SJSA1 (cell line): Measurements from ENCODE around the gene SMARCAD1. TPM values are rescaled to one million over a fixed set of nuclear protein-coding genes. Genes with fewer than 3 reads are reported as not detected.

Experiments
- DNase-seq, 2 experiments: peaks; one replicate each; pipeline ENCODE4 v3.0.0-alpha.2; 2015 to 2020; ENCODE audit warnings: low spot score in 2 of 2, low read depth in 1 of 2
- H3K27ac ChIP-seq: fragments of 250-450 bp; sonication (Bioruptor Pico); 2 replicates; pipeline ENCODE4 v1.5.1; 2020; ENCODE audit warnings: mild to moderate bottlenecking, moderate library complexity
- H3K27me3 ChIP-seq: fragments of 250-450 bp; sonication (Bioruptor Pico); replicated peaks from 2 replicates; pipeline ENCODE4 v1.5.1; 2020; ENCODE audit warnings: mild to moderate bottlenecking, moderate library complexity
- H3K36me3 ChIP-seq: fragments of 250-450 bp; sonication (Bioruptor Pico); 2 replicates; pipeline ENCODE4 v1.5.1; 2020; ENCODE audit warnings: mild to moderate bottlenecking
- H3K4me1 ChIP-seq: fragments of 250-450 bp; sonication (Bioruptor Pico); replicated peaks from 2 replicates; pipeline ENCODE4 v1.6.1; 2021; ENCODE audit warnings: mild to moderate bottlenecking
- H3K4me3 ChIP-seq: fragments of 250-450 bp; sonication (Bioruptor Pico); 2 replicates; pipeline ENCODE4 v1.5.1; 2020; ENCODE audit warnings: mild to moderate bottlenecking
- H3K9me3 ChIP-seq: fragments of 250-450 bp; sonication (Bioruptor Pico); replicated peaks from 2 replicates; pipeline ENCODE4 v1.5.1; 2020; ENCODE audit warnings: mild to moderate bottlenecking
- total RNA-seq: library from RNA; depleted of rRNA; stranded (reverse); fragments of >200 nt; shearing (Covaris generic); gene quantifications from 2 replicates; pipeline ENCODE4 v1.2.3, GENCODE V29; 2014

The SMARCAD1 gene
- total RNA-seq, 1 experiment from 2014 or later, result 34.8 TPM

DNA sequence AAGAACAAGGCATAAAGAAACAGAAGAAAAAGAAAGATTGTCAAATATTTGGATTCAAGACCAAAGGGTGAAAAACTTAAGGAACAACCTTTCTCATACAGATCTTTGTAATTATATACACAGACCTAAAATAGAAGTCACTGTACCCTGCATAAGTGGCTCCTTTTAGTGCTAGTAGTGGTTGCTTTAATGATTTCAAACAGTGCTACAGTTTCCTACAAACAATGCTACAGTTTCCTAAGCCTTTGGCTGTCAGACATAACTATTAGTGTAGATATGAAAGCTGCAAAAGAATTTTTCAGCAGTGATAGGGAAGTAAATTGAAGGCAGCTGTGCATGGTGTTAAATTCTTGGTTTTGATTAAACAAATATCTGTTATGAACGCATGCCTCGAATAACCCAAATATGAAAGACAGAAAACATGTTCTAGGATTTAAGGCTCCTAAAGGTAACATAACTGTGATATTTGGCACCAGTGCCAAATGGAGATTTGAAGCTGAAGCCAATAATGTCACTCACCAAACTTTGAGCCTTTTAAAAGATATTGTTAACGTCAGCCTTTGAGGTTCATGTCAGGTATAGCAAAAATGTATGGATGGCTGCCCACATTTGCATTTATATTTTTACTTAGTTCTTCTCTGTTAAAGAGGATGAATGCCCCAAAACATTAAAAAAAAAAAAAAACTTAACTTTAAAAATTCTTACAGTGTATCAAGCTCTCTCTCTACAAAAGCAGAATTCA is 36.6 kb downstream of the SMARCAD1 start:
- no peak overlapping the region for H3K4me3 ChIP-seq
- H3K4me1 ChIP-seq, result no peaks in the 10 kb centered on the region
- no peaks in the 10 kb centered on the region for H3K9me3 ChIP-seq
- DNase-seq, result no peak
- H3K27me3 ChIP-seq, result no peaks in the 10 kb centered on the region
- H3K36me3 ChIP-seq, result peaks cover 46% of the 10 kb centered on the region
- no peak overlapping the region for H3K27ac ChIP-seq

GRCh38 chr4:94244829-94245185 is 37.1 kb downstream of the SMARCAD1 start:
- no peaks in the 10 kb centered on the region for H3K4me1 ChIP-seq
- H3K27ac ChIP-seq, result no peak overlapping the region
- no peaks in the 10 kb centered on the region for H3K9me3 ChIP-seq
- H3K36me3 ChIP-seq, result peaks cover 48% of the 10 kb centered on the region
- no peak overlapping the region for H3K4me3 ChIP-seq
- H3K27me3 ChIP-seq, result no peaks in the 10 kb centered on the region
- no peak for DNase-seq

- Histone ChIP-seq H3K4me1 (peaks cover 9% of the 10 kb centered on the region), H3K27ac (no peak overlapping the region), H3K4me3 (no peak overlapping the region), H3K36me3 (peaks cover 32% of the 10 kb centered on the region), H3K9me3 (no peaks in the 10 kb centered on the region), H3K27me3 (no peaks in the 10 kb centered on the region)
- DNase-seq, result no peak
Measured at GRCh38 chr4:94251094-94251493, 43.4 kb downstream of the SMARCAD1 start.

DNA sequence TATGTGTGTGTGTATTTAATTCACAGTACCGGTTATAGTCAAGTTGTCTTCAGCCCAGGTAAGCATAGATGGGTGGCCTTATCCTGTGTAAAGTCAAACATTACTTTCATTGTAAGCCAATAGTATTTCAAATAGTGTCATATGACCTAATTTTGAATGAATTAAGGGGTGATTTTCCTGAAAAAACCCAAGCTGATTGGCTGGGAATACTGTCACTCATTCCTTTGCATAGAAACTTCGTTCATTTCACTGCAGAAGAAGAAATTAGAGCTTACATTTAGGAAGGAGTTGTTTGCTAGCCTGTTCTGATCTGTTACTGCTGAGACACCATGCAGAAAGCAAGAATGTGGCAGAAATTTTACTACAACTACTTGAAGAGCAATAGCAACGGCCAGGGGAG is 45.4 kb downstream of the SMARCAD1 start:
- peak in 1 of 2 experiments; percentile 21 for DNase-seq
- Histone ChIP-seq H3K27me3 (no peaks in the 10 kb centered on the region), H3K9me3 (no peaks in the 10 kb centered on the region), H3K27ac (0 out of 2 replicates have a peak overlapping the region, but pooled peaks have one; percentile 12), H3K36me3 (peaks cover 26% of the 10 kb centered on the region), H3K4me3 (no peak overlapping the region), H3K4me1 (peaks cover 9% of the 10 kb centered on the region)

DNA sequence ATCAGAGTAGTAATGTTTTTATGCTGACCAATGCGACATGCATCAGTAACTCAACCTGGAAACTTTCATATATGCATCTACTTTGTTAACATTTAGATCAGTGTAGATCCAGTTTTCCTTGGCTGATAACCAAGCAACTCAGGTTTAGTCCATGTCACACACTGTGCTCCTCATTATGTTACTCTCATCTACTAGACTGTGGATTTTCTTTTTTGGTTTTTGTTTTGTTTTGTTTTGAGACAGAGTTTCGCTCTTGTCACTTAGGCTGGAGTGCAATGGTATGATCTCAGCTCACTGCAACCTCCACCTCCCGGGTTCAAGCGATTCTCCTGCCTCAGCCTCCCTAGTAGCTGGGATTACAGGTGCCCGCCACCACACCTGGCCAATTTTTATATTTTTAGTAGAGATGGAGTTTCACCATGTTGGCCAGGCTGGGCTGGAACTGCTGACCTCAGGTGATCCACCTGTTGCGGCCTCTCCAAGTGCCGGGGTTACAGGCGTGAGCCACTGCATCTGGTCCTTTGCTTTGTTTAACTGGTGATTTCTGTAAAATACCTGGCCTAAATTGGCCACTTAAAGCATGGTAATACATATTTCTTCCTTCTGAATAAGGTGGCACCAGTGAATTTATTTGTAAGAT is 48.6 kb downstream of the SMARCAD1 start:
- Histone ChIP-seq H3K4me1 (peaks cover 9% of the 10 kb centered on the region), H3K27me3 (no peaks in the 10 kb centered on the region), H3K9me3 (no peaks in the 10 kb centered on the region), H3K36me3 (peaks cover 22% of the 10 kb centered on the region), H3K27ac (no peak overlapping the region), H3K4me3 (no peak overlapping the region)
- DNase-seq, result no peak

- Histone ChIP-seq H3K36me3 (peaks cover 24% of the 10 kb centered on the region), H3K27me3 (no peaks in the 10 kb centered on the region), H3K9me3 (no peaks in the 10 kb centered on the region), H3K27ac (no peak overlapping the region), H3K4me3 (no peak overlapping the region), H3K4me1 (peaks cover 9% of the 10 kb centered on the region)
- DNase-seq, result no peak
Measured at GRCh38 chr4:94256828-94257227, 49.2 kb downstream of the SMARCAD1 start.

DNA sequence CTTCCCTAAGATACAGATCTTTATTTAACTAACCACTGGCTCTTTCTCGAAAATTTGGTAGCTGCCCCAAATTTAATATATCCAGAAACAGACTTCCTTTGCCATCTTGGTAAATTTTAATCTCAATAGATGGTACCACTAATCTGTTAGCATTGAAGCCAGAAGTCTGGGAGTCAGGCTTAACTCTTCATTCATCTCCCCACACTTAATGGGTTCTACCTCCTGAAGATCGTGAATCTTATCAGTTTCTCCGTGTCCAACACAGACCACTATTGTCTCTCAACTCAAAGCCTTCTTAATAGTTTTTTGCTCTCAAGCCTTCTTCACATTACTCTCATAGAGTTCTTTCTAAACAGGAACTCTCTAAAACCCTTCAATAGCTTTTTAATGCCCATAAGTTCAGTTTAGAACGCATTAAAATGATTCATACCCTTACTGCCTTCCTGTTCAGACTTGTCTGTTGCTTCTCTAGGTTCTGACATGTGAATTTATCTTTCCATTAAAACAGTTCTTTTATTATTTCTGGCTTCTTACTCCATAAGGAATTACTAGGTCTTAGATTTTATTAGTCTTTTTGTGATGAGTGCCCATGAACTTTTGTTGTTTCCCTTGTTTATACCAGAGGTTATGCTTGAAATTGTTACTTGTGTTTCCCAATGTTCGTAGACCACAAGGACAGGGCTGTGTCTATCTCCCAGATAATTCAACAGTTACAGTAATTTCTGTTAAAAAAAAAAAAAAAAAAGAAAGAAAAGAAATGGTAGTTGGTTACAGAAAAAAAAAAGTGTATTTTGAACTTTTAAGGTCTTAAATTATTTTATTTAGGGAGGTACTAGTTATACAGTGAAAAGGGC is 54.7 kb downstream of the SMARCAD1 start:
- no peak overlapping the region for H3K4me3 ChIP-seq
- DNase-seq, result no peak
- no peaks in the 10 kb centered on the region for H3K27me3 ChIP-seq
- H3K4me1 ChIP-seq, result no peaks in the 10 kb centered on the region
- no peak overlapping the region for H3K27ac ChIP-seq
- H3K36me3 ChIP-seq, result peaks cover 22% of the 10 kb centered on the region
- no peaks in the 10 kb centered on the region for H3K9me3 ChIP-seq

GRCh38 chr4:94267037-94267436 is 59.4 kb downstream of the SMARCAD1 start:
- Histone ChIP-seq H3K36me3 (peaks cover 26% of the 10 kb centered on the region), H3K4me1 (no peaks in the 10 kb centered on the region), H3K9me3 (no peaks in the 10 kb centered on the region), H3K27ac (no peak overlapping the region), H3K27me3 (no peaks in the 10 kb centered on the region), H3K4me3 (no peak overlapping the region)
- no peak for DNase-seq

DNA sequence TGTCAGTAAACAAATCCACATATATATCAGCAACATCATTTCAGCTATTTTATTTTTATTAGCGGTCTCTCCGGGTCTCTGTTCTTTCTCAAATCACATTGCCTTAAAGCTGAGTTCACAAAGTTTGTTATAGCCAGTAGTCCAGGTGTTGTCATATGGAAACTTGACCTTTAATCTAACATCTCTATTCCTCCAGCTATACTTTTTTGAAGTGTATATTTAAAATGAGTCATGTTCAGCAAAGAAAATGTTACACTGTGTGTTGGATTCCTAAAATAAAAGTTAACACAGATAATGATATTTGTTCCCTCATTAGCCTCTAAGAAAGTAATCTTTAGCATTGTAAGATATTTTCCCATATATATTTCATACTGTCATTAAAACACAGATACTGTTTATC is 63.6 kb downstream of the SMARCAD1 start:
- Histone ChIP-seq H3K36me3 (peaks cover 28% of the 10 kb centered on the region), H3K27me3 (no peaks in the 10 kb centered on the region), H3K4me1 (no peaks in the 10 kb centered on the region), H3K9me3 (no peaks in the 10 kb centered on the region), H3K4me3 (no peak overlapping the region), H3K27ac (no peak overlapping the region)
- no peak for DNase-seq

DNA sequence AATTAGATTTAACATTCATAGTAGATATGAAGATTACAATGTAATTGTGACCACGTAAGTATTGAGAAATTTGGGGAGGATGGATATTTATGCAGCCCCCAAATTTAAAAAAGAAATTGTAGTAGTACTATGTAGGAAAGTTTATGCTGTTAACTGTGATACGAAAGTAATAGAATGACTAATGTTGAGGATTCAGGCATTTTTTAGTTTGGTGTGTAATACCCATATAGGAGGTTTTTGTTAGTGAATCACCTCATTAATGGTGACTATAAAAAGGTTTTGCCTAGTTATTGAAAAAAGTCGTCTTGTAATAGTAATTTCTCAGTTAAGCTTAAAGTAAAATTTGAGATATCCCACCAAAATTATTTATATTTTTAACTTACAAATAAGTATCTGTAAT is 67.2 kb downstream of the SMARCAD1 start:
- Histone ChIP-seq H3K4me3 (no peak overlapping the region), H3K9me3 (no peaks in the 10 kb centered on the region), H3K4me1 (no peaks in the 10 kb centered on the region), H3K27me3 (no peaks in the 10 kb centered on the region), H3K27ac (no peak overlapping the region), H3K36me3 (peaks cover 48% of the 10 kb centered on the region)
- DNase-seq, result no peak

DNA sequence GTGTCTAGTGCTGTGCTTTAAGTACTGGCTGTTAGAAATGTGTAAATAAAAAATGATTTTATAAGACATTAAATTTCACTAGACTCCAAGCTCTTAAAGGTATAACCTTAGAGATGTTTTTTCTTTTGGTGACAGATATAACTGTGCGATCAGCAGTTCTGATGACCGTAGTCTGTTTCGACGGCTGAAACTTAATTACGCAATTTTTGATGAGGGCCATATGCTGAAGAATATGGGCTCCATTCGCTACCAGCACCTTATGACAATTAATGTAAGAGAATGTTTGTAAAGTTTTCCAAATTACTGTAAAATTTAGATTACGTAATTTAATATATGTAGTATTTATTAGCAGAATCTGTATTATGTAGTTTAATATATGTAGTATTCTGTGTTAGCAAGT is 68.5 kb downstream of the SMARCAD1 start:
- Histone ChIP-seq H3K36me3 (peaks cover 49% of the 10 kb centered on the region), H3K4me1 (no peaks in the 10 kb centered on the region), H3K27ac (no peak overlapping the region), H3K4me3 (no peak overlapping the region), H3K9me3 (no peaks in the 10 kb centered on the region), H3K27me3 (no peaks in the 10 kb centered on the region)
- DNase-seq, result no peak

GRCh38 chr4:94277534-94277933 is 69.9 kb downstream of the SMARCAD1 start:
- H3K27me3 ChIP-seq, result no peaks in the 10 kb centered on the region
- DNase-seq, result no peak
- H3K4me3 ChIP-seq, result no peak overlapping the region
- no peaks in the 10 kb centered on the region for H3K4me1 ChIP-seq
- no peak overlapping the region for H3K27ac ChIP-seq
- no peaks in the 10 kb centered on the region for H3K9me3 ChIP-seq
- peaks cover 44% of the 10 kb centered on the region for H3K36me3 ChIP-seq

- Histone ChIP-seq H3K9me3 (no peaks in the 10 kb centered on the region), H3K4me3 (no peak overlapping the region), H3K36me3 (peaks cover 52% of the 10 kb centered on the region), H3K27me3 (no peaks in the 10 kb centered on the region), H3K27ac (no peak overlapping the region), H3K4me1 (no peaks in the 10 kb centered on the region)
- no peak for DNase-seq
Measured at GRCh38 chr4:94278781-94279180, 71.1 kb downstream of the SMARCAD1 start.

GRCh38 chr4:94284889-94285288 is 77.2 kb downstream of the SMARCAD1 start:
- Histone ChIP-seq H3K9me3 (no peaks in the 10 kb centered on the region), H3K4me3 (no peak overlapping the region), H3K27me3 (no peaks in the 10 kb centered on the region), H3K4me1 (no peaks in the 10 kb centered on the region), H3K36me3 (peaks cover 44% of the 10 kb centered on the region), H3K27ac (no peak overlapping the region)
- no peak for DNase-seq
